ENCODE measurements around the gene DMTF1. TPM values are rescaled to one million over a fixed set of nuclear protein-coding genes. Genes with fewer than 3 reads are reported as not detected.

DMTF1 gene
- total and polyA plus RNA-seq, 9 of the 15 experiments (the other 6 are each of a cell fraction or from before 2014, with no cell fraction given) = 25.7 to 208 (median 74.7) TPM

- TF ChIP-seq ZZZ3 (IDR thresholded peaks at IDR 0.05) = 0 out of 2 replicates have a peak, but pooled peaks have one; percentile 65
- TF ChIP-seq ZNF184 (CRISPR knock-in tag; IDR thresholded peaks at IDR 0.05) = no peak
- peak; percentile 92 for TF ChIP-seq FOXM1 (IDR thresholded peaks at IDR 0.05; ENCODE audit: low read depth)
- TF ChIP-seq FOXM1 (CRISPR knock-in tag; IDR thresholded peaks at IDR 0.05; ENCODE audit: low read depth) = no peak
- 0 out of 2 replicates have a peak, but pooled peaks have one; percentile 54 for TF ChIP-seq ZNF354B (CRISPR knock-in tag; IDR thresholded peaks at IDR 0.05)
- peak; percentile 93; the same call in 1 of the 2 replicates for TF ChIP-seq CUX1 (CRISPR knock-in tag; IDR thresholded peaks at IDR 0.05)
- TF ChIP-seq ZNF707 (CRISPR knock-in tag; conservative IDR thresholded peaks at IDR 0.05) = no peak
- no peak for TF ChIP-seq ZNF79 (CRISPR knock-in tag; IDR thresholded peaks at IDR 0.05; ENCODE audit: low read depth)
- no peak for TF ChIP-seq MLX (CRISPR knock-in tag; conservative IDR thresholded peaks at IDR 0.05)
- TF ChIP-seq ZNF436 (CRISPR knock-in tag; IDR thresholded peaks at IDR 0.05) = no peak
- no peak for TF ChIP-seq FIP1L1 (IDR thresholded peaks at IDR 0.05; ENCODE audit: low read depth, low read length, poor library complexity, severe bottlenecking)
- TF ChIP-seq CBX5 (IDR thresholded peaks at IDR 0.05; ENCODE audit: borderline replicate concordance, low read depth) = peak; percentile 54; the same call in 1 of the 2 replicates
- peak; percentile 89 for TF ChIP-seq SMAD4 (CRISPR knock-in tag; conservative IDR thresholded peaks at IDR 0.05)
- TF ChIP-seq CREB5 (CRISPR knock-in tag; IDR thresholded peaks at IDR 0.05) = no peak
- peak; percentile 87 for TF ChIP-seq CREM (IDR thresholded peaks at IDR 0.05; ENCODE audit: low read depth)
- no peak for TF ChIP-seq MCM5 (IDR thresholded peaks at IDR 0.05; ENCODE audit: low read depth)
- no peak for TF ChIP-seq ZNF699 (CRISPR knock-in tag; IDR thresholded peaks at IDR 0.05; ENCODE audit: insufficient replicate concordance)
- TF ChIP-seq ZNF212 (CRISPR knock-in tag; IDR thresholded peaks at IDR 0.05) = 0 out of 2 replicates have a peak, but pooled peaks have one; percentile 31
- TF ChIP-seq TFE3 (CRISPR knock-in tag; IDR thresholded peaks at IDR 0.05) = no peak
- no peak for TF ChIP-seq CBFB (CRISPR knock-in tag; IDR thresholded peaks at IDR 0.05)
These were observed 11.9 kb upstream of the DMTF1 start (continued) for GRCh38 chr7:87140271-87140748.

Data from K562 (cell line).